GM23248 (cell line): Measurements from ENCODE around the gene GPX3. TPM values are rescaled to one million over a fixed set of nuclear protein-coding genes. Genes with fewer than 3 reads are reported as not detected.

Source experiments
- DNase-seq: peaks from one replicate; pipeline ENCODE4 v3.0.0-alpha.2; 2015
- H2AFZ ChIP-seq: fragments of 200-600 bp; sonication (generic); 2 replicates; pipeline ENCODE4 v1.6.1; 2016; ENCODE audit warnings: antibody characterized with exemption
- H3F3A ChIP-seq: fragments of 200-600 bp; sonication (generic); 2 replicates; pipeline ENCODE4 v1.6.1; 2016; ENCODE audit warnings: mild to moderate bottlenecking, antibody characterized with exemption, mixed run types; ENCODE audit not compliant: insufficient read depth
- H3K27ac ChIP-seq: fragments of 200-600 bp; sonication (generic); 2 replicates; pipeline ENCODE4 v1.5.1; 2016; ENCODE audit warnings: mild to moderate bottlenecking
- H3K27me3 ChIP-seq: fragments of 200-600 bp; sonication (generic); replicated peaks from 2 replicates; pipeline ENCODE4 v1.6.1; 2016; ENCODE audit warnings: mild to moderate bottlenecking; ENCODE audit not compliant: insufficient read depth
- H3K36me3 ChIP-seq: fragments of 200-600 bp; sonication (generic); 2 replicates; pipeline ENCODE4 v1.6.1; 2016; ENCODE audit warnings: low read depth, mild to moderate bottlenecking
- H3K4me1 ChIP-seq: fragments of 200-600 bp; sonication (generic); 2 replicates; pipeline ENCODE4 v1.6.1; 2016; ENCODE audit warnings: mild to moderate bottlenecking; ENCODE audit not compliant: insufficient read depth
- H3K4me2 ChIP-seq: fragments of 200-600 bp; sonication (generic); one replicate; pipeline ENCODE4 v1.6.1; 2016; ENCODE audit warnings: mild to moderate bottlenecking; ENCODE audit not compliant: unreplicated experiment
- H3K4me3 ChIP-seq: fragments of 200-600 bp; sonication (generic); 2 replicates; pipeline ENCODE4 v1.5.1; 2016; ENCODE audit warnings: mild to moderate bottlenecking
- H3K79me2 ChIP-seq: fragments of 200-600 bp; sonication (generic); 2 replicates; pipeline ENCODE4 v1.6.1; 2016; ENCODE audit warnings: mild to moderate bottlenecking; ENCODE audit not compliant: insufficient read depth
- H3K9ac ChIP-seq: fragments of 200-600 bp; sonication (generic); 2 replicates; pipeline ENCODE4 v1.6.1; 2016; ENCODE audit warnings: mild to moderate bottlenecking
- H3K9me2 ChIP-seq: fragments of 200-600 bp; sonication (generic); 2 replicates; pipeline ENCODE4 v1.6.1; 2016; ENCODE audit warnings: mixed run types, mild to moderate bottlenecking, moderate library complexity; ENCODE audit not compliant: insufficient read depth
- H3K9me3 ChIP-seq: fragments of 200-600 bp; sonication (generic); one replicate; pipeline ENCODE4 v1.6.1; 2017; ENCODE audit warnings: low read depth
- H4K20me1 ChIP-seq: fragments of 200-600 bp; sonication (generic); 2 replicates; pipeline ENCODE4 v1.6.0; 2016; ENCODE audit not compliant: insufficient read depth
- EZH2 ChIP-seq: fragments of 200-600 bp; sonication (generic); IDR thresholded peaks from 2 replicates; pipeline ENCODE4 v1.6.1; 2018; ENCODE audit warnings: antibody characterized with exemption, mild to moderate bottlenecking; ENCODE audit not compliant: insufficient read depth, poor library complexity, severe bottlenecking
- EZH2phosphoT487 ChIP-seq: fragments of 200-600 bp; sonication (generic); IDR thresholded peaks from 2 replicates; pipeline ENCODE4 v1.6.1; 2018; ENCODE audit warnings: antibody characterized with exemption, moderate library complexity, mild to moderate bottlenecking, low read depth; ENCODE audit not compliant: insufficient read depth
- WGBS, 2 experiments: methylation state at CpG; one replicate each; pipeline ENCODE4 v1.1.6; 2015 to 2017; ENCODE audit warnings: low lambda C conversion rate in 2 of 2, low coverage in 1 of 2; ENCODE audit errors: missing lambda C conversion rate in 2 of 2; 5-methylcytosine and 5-hydroxymethylcytosine counted together
- in situ Hi-C: fragments of 300-500 bp; cut with MboI; formaldehyde crosslinking; loops from 2 replicates; pipeline ENCODE4 v1.15.0; 2020
- polyA plus RNA-seq: library from polyadenylated mRNA; unstranded; fragments of >200 nt; fragmentation: Nextera tagmentation; extraction: Ambion mirVana; gene quantifications from 2 replicates; pipeline ENCODE4 v1.2.1, GENCODE V29; 2016
- total RNA-seq: library from RNA; depleted of rRNA; stranded (reverse); fragments of >200 nt; shearing (Covaris generic); gene quantifications from 2 replicates; pipeline ENCODE4 v1.2.3, GENCODE V29; 2014

The GPX3 gene
- total and polyA plus RNA-seq, 2 experiments from 2014 or later, result 3.0 to 4.2 TPM

GRCh38 chr5:151033217-151033934 lies 13.0 kb downstream of the GPX3 start:
- Histone ChIP-seq H3K27me3 (no peaks in the 10 kb centered on the region), H2AFZ (no peak overlapping the region), H3K36me3 (peaks cover 24% of the 10 kb centered on the region; the same call in 1 of the 2 replicates), H3K9ac (no peak overlapping the region), H3K9me3 (no peaks in the 10 kb centered on the region), H3K9me2 (no peaks in the 10 kb centered on the region), H3K79me2 (no peaks in the 10 kb centered on the region), H3K4me1 (peaks cover 13% of the 10 kb centered on the region), H4K20me1 (no peaks in the 10 kb centered on the region), H3F3A (peaks cover 7% of the 10 kb centered on the region), H3K4me3 (no peak overlapping the region), H3K27ac (no peak overlapping the region), H3K4me2 (no peak overlapping the region)
- DNase-seq, result no peak
- in situ Hi-C loops, result no loop called here
- WGBS, 2 experiments, result 92 to 94% methylated on average over 7 to 14 of the region's 14 CpGs
- TF ChIP-seq EZH2phosphoT487, result no peak
- no peak for TF ChIP-seq EZH2

- in situ Hi-C loops, result no loop called here
- H3K36me3 ChIP-seq, result peaks cover 24% of the 10 kb centered on the region; the same call in 1 of the 2 replicates
These were observed 14.3 kb downstream of the GPX3 start for GRCh38 chr5:151034422-151035379.

GRCh38 chr5:151036556-151036955 lies 16.2 kb downstream of the GPX3 start:
- no peaks in the 10 kb centered on the region for H4K20me1 ChIP-seq
- peaks cover 36% of the 10 kb centered on the region for H3K4me1 ChIP-seq
- H3K79me2 ChIP-seq, result no peaks in the 10 kb centered on the region
- H3K9me2 ChIP-seq, result no peaks in the 10 kb centered on the region
- peaks cover 24% of the 10 kb centered on the region; the same call in 1 of the 2 replicates for H3K36me3 ChIP-seq
- no peak overlapping the region for H3K4me2 ChIP-seq
- in situ Hi-C loops, result no loop called here
- TF ChIP-seq EZH2phosphoT487, result no peak
- no peak for TF ChIP-seq EZH2
- 97% methylated on average over 6 of the region's 6 CpGs for WGBS, 2 experiments
- H3K27ac ChIP-seq, result no peak overlapping the region
- no peak overlapping the region for H2AFZ ChIP-seq
- H3K27me3 ChIP-seq, result no peaks in the 10 kb centered on the region
- H3K4me3 ChIP-seq, result no peak overlapping the region
- H3K9me3 ChIP-seq, result no peaks in the 10 kb centered on the region
- H3F3A ChIP-seq, result peaks cover 21% of the 10 kb centered on the region
- DNase-seq, result no peak
- H3K9ac ChIP-seq, result no peak overlapping the region

More at GRCh38 chr5:151034422-151035379, 14.3 kb downstream of the GPX3 start:
- no peaks in the 10 kb centered on the region for H3K79me2 ChIP-seq
- peak; percentile 30 for DNase-seq
- no peak overlapping the region for H3K4me2 ChIP-seq
- H3K4me3 ChIP-seq, result no peak overlapping the region
- no peak overlapping the region for H3K27ac ChIP-seq
- H4K20me1 ChIP-seq, result no peaks in the 10 kb centered on the region
- peaks cover 26% of the 10 kb centered on the region for H3K4me1 ChIP-seq
- H3F3A ChIP-seq, result peaks cover 17% of the 10 kb centered on the region
- no peak overlapping the region for H2AFZ ChIP-seq
- H3K27me3 ChIP-seq, result no peaks in the 10 kb centered on the region
- no peaks in the 10 kb centered on the region for H3K9me2 ChIP-seq
- TF ChIP-seq EZH2phosphoT487, result no peak
- TF ChIP-seq EZH2, result no peak
- H3K9me3 ChIP-seq, result no peaks in the 10 kb centered on the region
- WGBS, 2 experiments, result 93 to 95% methylated on average over 17 to 19 of the region's 19 CpGs
- no peak overlapping the region for H3K9ac ChIP-seq
